K562 (cell line): ENCODE data around the gene WBP1. TPM values are rescaled to one million over a fixed set of nuclear protein-coding genes. Genes with fewer than 3 reads are reported as not detected.

Experiments used
- ARID2 ChIP-seq: fragments of 450-650 bp; IDR thresholded peaks from 2 replicates; pipeline ENCODE4 v1.6.1; 2017; ENCODE audit warnings: antibody characterized with exemption, mild to moderate bottlenecking
- DLX4 ChIP-seq: fragments of 250-450 bp; sonication (Bioruptor Pico); IDR thresholded peaks from 2 replicates; pipeline ENCODE4 v1.6.1; 2021; ENCODE audit warnings: mild to moderate bottlenecking
- FOXP4 ChIP-seq: sonication (generic); formaldehyde crosslinking; IDR thresholded peaks from 2 replicates; pipeline ENCODE4 v1.8.0; 2022; ENCODE audit warnings: mild to moderate bottlenecking, missing genetic modification reagents, borderline replicate concordance
- HBP1 ChIP-seq: fragments of 450-650 bp; formaldehyde crosslinking; IDR thresholded peaks from 2 replicates; pipeline ENCODE4 v1.4.0; 2022; ENCODE audit warnings: missing genetic modification characterization
- HMGXB4 ChIP-seq: sonication (generic); formaldehyde crosslinking; IDR thresholded peaks from 2 replicates; pipeline ENCODE4 v1.8.1; 2023; ENCODE audit warnings: mild to moderate bottlenecking, missing genetic modification reagents
- JUND ChIP-seq, 2 experiments: IDR thresholded peaks; 2 replicates in 1 of 2; 3 replicates in 1 of 2; pipeline ENCODE4 v1.6.1; 2011; ENCODE audit warnings: borderline replicate concordance in 2 of 2, low read depth in 2 of 2, low read length in 2 of 2, improper control_type of control experiment in 1 of 2, missing biosample characterization in 1 of 2, missing genetic modification characterization in 1 of 2, missing genetic modification reagents in 1 of 2
- KAT7 ChIP-seq: sonication (generic); formaldehyde crosslinking; IDR thresholded peaks from 2 replicates; pipeline ENCODE4 v1.8.0; 2022; ENCODE audit warnings: missing genetic modification reagents, mild to moderate bottlenecking, borderline replicate concordance
- LARP7 ChIP-seq: fragments of 450-650 bp; IDR thresholded peaks from 2 replicates; pipeline ENCODE4 v1.6.1; 2016
- MAZ ChIP-seq, 2 experiments: fragments of 450-650 bp in 1 of 2; sonication (generic) in 1 of 2; formaldehyde crosslinking; IDR thresholded peaks in 1 of 2; conservative IDR thresholded peaks in 1 of 2; 2 replicates each; pipeline versions ENCODE4 v1.4.0 to v1.5.0; 2020; ENCODE audit warnings: mild to moderate bottlenecking in 1 of 2, missing genetic modification reagents in 1 of 2
- NELFE ChIP-seq: IDR thresholded peaks from 2 replicates; pipeline ENCODE4 v1.6.1; 2011; ENCODE audit warnings: mild to moderate bottlenecking; ENCODE audit not compliant: insufficient read depth, insufficient read length
- NONO ChIP-seq, 2 experiments: fragments of 200-400 bp in 1 of 2; fragments of 450-650 bp in 1 of 2; formaldehyde crosslinking in 1 of 2; IDR thresholded peaks; 2 replicates each; pipeline ENCODE4 v1.6.1; 2017; ENCODE audit warnings: low read depth in 2 of 2, mild to moderate bottlenecking in 2 of 2, moderate library complexity in 2 of 2, low read length in 1 of 2
- POLR2A ChIP-seq: fragments of 450-650 bp; conservative IDR thresholded peaks from 2 replicates; pipeline ENCODE4 v1.6.1; 2016
- RBM25 ChIP-seq: fragments of 200-400 bp; formaldehyde crosslinking; IDR thresholded peaks from 2 replicates; pipeline ENCODE4 v1.6.1; 2018; ENCODE audit warnings: low read length, low read depth, moderate library complexity; ENCODE audit not compliant: severe bottlenecking
- SOX6 ChIP-seq: fragments of 450-650 bp; IDR thresholded peaks from 2 replicates; pipeline ENCODE4 v1.6.1; 2014; ENCODE audit warnings: mild to moderate bottlenecking
- TAF15 ChIP-seq: fragments of 200-400 bp; formaldehyde crosslinking; IDR thresholded peaks from 2 replicates; pipeline ENCODE4 v1.6.1; 2017; ENCODE audit warnings: mild to moderate bottlenecking, low read depth, low read length, moderate library complexity
- ZNF282 ChIP-seq: sonication (generic); formaldehyde crosslinking; IDR thresholded peaks from 2 replicates; pipeline ENCODE4 v1.8.1; 2023; ENCODE audit warnings: missing genetic modification reagents
- ZNF436 ChIP-seq: fragments of 250-450, 450-650 bp; sonication (Bioruptor Pico); formaldehyde crosslinking; IDR thresholded peaks from 2 replicates; pipeline ENCODE4 v1.7.0; 2020; ENCODE audit warnings: mild to moderate bottlenecking
- ZNF639 ChIP-seq, 2 experiments: fragments of 200-800 bp in 1 of 2; sonication (Bioruptor generic) in 1 of 2; sonication (generic) in 1 of 2; formaldehyde crosslinking in 1 of 2; IDR thresholded peaks in 1 of 2; conservative IDR thresholded peaks in 1 of 2; 2 replicates each; pipeline versions ENCODE4 v1.5.0 to v1.6.1; 2016 to 2020; ENCODE audit warnings: missing compliant biosample characterization in 1 of 2, missing genetic modification characterization in 1 of 2, missing genetic modification reagents in 1 of 2
- ZNF75A ChIP-seq: fragments of 450-650 bp; formaldehyde crosslinking; IDR thresholded peaks from 2 replicates; pipeline ENCODE4 v1.4.0; 2020; ENCODE audit warnings: mild to moderate bottlenecking
- polyA plus RNA-seq, 8 experiments: library from polyadenylated mRNA; depleted of rRNA in 4 of 8; stranded (reverse) in 5 of 8; unstranded in 3 of 8; fragments of >200 nt; fragmentation: Nextera tagmentation in 2 of 8; fragmentation: Illumina TruSeq in 1 of 8; extraction: Ambion mirVana in 2 of 8; extraction: Trizol in 1 of 8; gene quantifications; 2 replicates each; pipeline versions ENCODE4 v1.2.1 to v1.2.3, GENCODE V29; 2011 to 2014; ENCODE audit warnings: inconsistent platforms in 1 of 8, missing spikeins in 1 of 8
- total RNA-seq, 7 experiments: library from RNA; depleted of rRNA in 6 of 7; stranded (reverse); fragments of >200 nt in 6 of 7; fragmentation: Illumina TruSeq in 2 of 7; extraction: Trizol in 2 of 7; gene quantifications; 2 replicates each; pipeline versions ENCODE4 v1.2.1 to v1.2.3, GENCODE V29; 2011 to 2021; ENCODE audit warnings: low replicate concordance in 1 of 7

The WBP1 gene
- total and polyA plus RNA-seq, 9 of the 15 experiments (the other 6 are each of a cell fraction or from before 2014, with no cell fraction given), result 1.9 to 27.7 (median 14.2) TPM

GRCh38 chr2:74454654-74455511, 3.4 kb upstream of the WBP1 start, which contains the start of gene INO80B (continued):
- peak; percentile 50; the same call in 1 of the 2 replicates for TF ChIP-seq KAT7 (CRISPR knock-in tag)
- no peak for TF ChIP-seq ZNF75A (CRISPR knock-in tag)
- TF ChIP-seq POLR2A, result peak; percentile 85
- peak; percentile 73 for TF ChIP-seq JUND (IDR thresholded peaks at IDR 0.05; ENCODE audit: borderline replicate concordance, low read depth, low read length)
- TF ChIP-seq JUND (tag; IDR thresholded peaks at IDR 0.05; ENCODE audit: borderline replicate concordance, low read depth, low read length), result peak; percentile 74; the same call in 2 of the 3 replicates
- no peak for TF ChIP-seq ZNF436
- TF ChIP-seq NELFE, result no peak
- TF ChIP-seq DLX4 (CRISPR knock-in tag), result no peak
- TF ChIP-seq SOX6, result peak; percentile 70; the same call in 1 of the 2 replicates
- TF ChIP-seq ZNF282 (CRISPR knock-in tag), result no peak
- no peak for TF ChIP-seq FOXP4 (CRISPR knock-in tag)
- no peak for TF ChIP-seq LARP7
- TF ChIP-seq HBP1 (CRISPR knock-in tag), result no peak
- peak in 1 of 2 experiments; percentile 71; a peak in 2 of 4 replicates for TF ChIP-seq NONO (IDR thresholded peaks at IDR 0.05; ENCODE audit: low read depth in 2 of 2, low read length in 1 of 2)
- TF ChIP-seq ZNF639 (CRISPR knock-in tag; conservative IDR thresholded peaks at IDR 0.05 in 1 of 2, IDR thresholded peaks at IDR 0.05 in 1 of 2), result peak in 1 of 2 experiments; percentile 84; a peak in 1 of 4 replicates
- no peak for TF ChIP-seq RBM25
- TF ChIP-seq MAZ (CRISPR knock-in tag; conservative IDR thresholded peaks at IDR 0.05 in 1 of 2, IDR thresholded peaks at IDR 0.05 in 1 of 2), result peak; percentile 81 to 93
- no peak; the same call in 1 of the 2 replicates for TF ChIP-seq HMGXB4 (CRISPR knock-in tag)
- TF ChIP-seq ARID2, result no peak
- TF ChIP-seq TAF15, result no peak
